HepG2 (cell line): ENCODE results near the gene CHPF. TPM values are rescaled to one million over a fixed set of nuclear protein-coding genes. Genes with fewer than 3 reads are reported as not detected.

Source experiments
- AFF4 ChIP-seq: sonication (generic); formaldehyde crosslinking; IDR thresholded peaks from 2 replicates; pipeline ENCODE4 v1.4.0; 2020; ENCODE audit warnings: missing genetic modification reagents
- EED ChIP-seq: sonication (generic); formaldehyde crosslinking; IDR thresholded peaks from 2 replicates; pipeline ENCODE4 v1.5.0; 2020; ENCODE audit warnings: mild to moderate bottlenecking, missing genetic modification reagents
- FLYWCH1 ChIP-seq: sonication (generic); formaldehyde crosslinking; IDR thresholded peaks from 2 replicates; pipeline ENCODE4 v1.8.1; 2023; ENCODE audit warnings: mild to moderate bottlenecking, missing genetic modification reagents
- HOXA7 ChIP-seq: sonication (generic); formaldehyde crosslinking; IDR thresholded peaks from 2 replicates; pipeline ENCODE4 v1.8.1; 2022; ENCODE audit warnings: mild to moderate bottlenecking, missing genetic modification reagents, moderate library complexity
- KDM4B ChIP-seq: sonication (generic); formaldehyde crosslinking; IDR thresholded peaks from 2 replicates; pipeline ENCODE4 v1.4.0; 2020; ENCODE audit warnings: missing genetic modification reagents
- MBD4 ChIP-seq: IDR thresholded peaks from 2 replicates; pipeline ENCODE4 v1.6.1; 2012; ENCODE audit warnings: low read length, inconsistent platforms, borderline replicate concordance
- MED1 ChIP-seq: sonication (generic); formaldehyde crosslinking; IDR thresholded peaks from 2 replicates; pipeline ENCODE4 v1.4.0; 2020; ENCODE audit warnings: missing genetic modification reagents
- MTA3 ChIP-seq: sonication (generic); formaldehyde crosslinking; IDR thresholded peaks from 2 replicates; pipeline ENCODE4 v1.4.0; 2020; ENCODE audit warnings: missing genetic modification reagents
- MXD4 ChIP-seq: IDR thresholded peaks from 2 replicates; pipeline ENCODE4 v1.6.1; 2016; ENCODE audit warnings: mild to moderate bottlenecking, missing biosample characterization, missing genetic modification reagents
- NR2C2 ChIP-seq: sonication (generic); formaldehyde crosslinking; IDR thresholded peaks from 2 replicates; pipeline ENCODE4 v1.4.0; 2020; ENCODE audit warnings: missing genetic modification reagents, mild to moderate bottlenecking, moderate library complexity, borderline replicate concordance
- TBX2 ChIP-seq: sonication (generic); formaldehyde crosslinking; IDR thresholded peaks from 2 replicates; pipeline ENCODE4 v1.5.0; 2020; ENCODE audit warnings: missing genetic modification reagents, mild to moderate bottlenecking, borderline replicate concordance
- TERF1 ChIP-seq: sonication (generic); formaldehyde crosslinking; IDR thresholded peaks from 2 replicates; pipeline ENCODE4 v1.8.0; 2022; ENCODE audit warnings: mild to moderate bottlenecking, missing genetic modification reagents, moderate library complexity
- ZBTB20 ChIP-seq: sonication (generic); formaldehyde crosslinking; IDR thresholded peaks from 2 replicates; pipeline ENCODE4 v1.8.1; 2023; ENCODE audit warnings: missing genetic modification reagents, low read depth, mild to moderate bottlenecking, borderline replicate concordance
- ZBTB44 ChIP-seq: sonication (generic); formaldehyde crosslinking; IDR thresholded peaks from 2 replicates; pipeline ENCODE4 v1.4.0; 2020; ENCODE audit warnings: missing genetic modification reagents
- ZNF121 ChIP-seq: sonication (generic); formaldehyde crosslinking; IDR thresholded peaks from 2 replicates; pipeline ENCODE4 v1.5.0; 2020; ENCODE audit warnings: mild to moderate bottlenecking, missing genetic modification reagents
- ZNF232 ChIP-seq: sonication (generic); formaldehyde crosslinking; IDR thresholded peaks from 2 replicates; pipeline ENCODE4 v1.4.0; 2020; ENCODE audit warnings: missing genetic modification reagents, borderline replicate concordance
- ZNF251 ChIP-seq: sonication (generic); formaldehyde crosslinking; IDR thresholded peaks from 2 replicates; pipeline ENCODE4 v1.9.0; 2021; ENCODE audit warnings: mild to moderate bottlenecking, missing genetic modification reagents
- ZNF326 ChIP-seq: sonication (generic); formaldehyde crosslinking; IDR thresholded peaks from 2 replicates; pipeline ENCODE4 v1.4.0; 2020; ENCODE audit warnings: missing genetic modification reagents, borderline replicate concordance
- ZNF530 ChIP-seq: sonication (generic); formaldehyde crosslinking; IDR thresholded peaks from 2 replicates; pipeline ENCODE4 v1.5.0; 2020; ENCODE audit warnings: low read depth, mild to moderate bottlenecking, missing genetic modification reagents
- ZNF839 ChIP-seq: sonication (generic); formaldehyde crosslinking; IDR thresholded peaks from 2 replicates; pipeline ENCODE4 v1.4.0; 2020; ENCODE audit warnings: missing genetic modification reagents, mild to moderate bottlenecking, borderline replicate concordance
- ZZZ3 ChIP-seq: sonication (generic); formaldehyde crosslinking; IDR thresholded peaks from 2 replicates; pipeline ENCODE4 v1.4.0; 2020; ENCODE audit warnings: missing genetic modification reagents, mild to moderate bottlenecking, borderline replicate concordance
- polyA plus RNA-seq, 8 experiments: library from polyadenylated mRNA; depleted of rRNA in 3 of 8; stranded (reverse) in 7 of 8; unstranded in 1 of 8; fragments of >200 nt; fragmentation: Illumina TruSeq in 4 of 8; extraction: Trizol in 4 of 8; gene quantifications; 2 replicates each; pipeline versions ENCODE4 v1.2.1 to v1.2.3, GENCODE V29; 2011 to 2016; ENCODE audit warnings: low read depth in 4 of 8, missing spikeins in 1 of 8, mixed read lengths in 1 of 8; ENCODE audit not compliant: insufficient read depth in 1 of 8
- total RNA-seq, 5 experiments: library from RNA; depleted of rRNA; stranded (reverse); fragments of >200 nt; fragmentation: Illumina TruSeq; extraction: Trizol; gene quantifications; 2 replicates each; pipeline ENCODE4 v1.2.3, GENCODE V29; 2016; ENCODE audit warnings: low read depth in 1 of 5
- TF ChIP-seq, protein P1 (sequence below): sonication (generic); formaldehyde crosslinking; IDR thresholded peaks from 2 replicates; pipeline ENCODE4 v1.8.0; 2022; ENCODE audit warnings: missing genetic modification reagents, low read depth, mild to moderate bottlenecking, borderline replicate concordance

The CHPF gene
- total and polyA plus RNA-seq, 2 of the 13 experiments (the other 11 are each of a cell fraction or from before 2014, with no cell fraction given): 79.6 to 111 TPM

- TF ChIP-seq, protein P1, sequence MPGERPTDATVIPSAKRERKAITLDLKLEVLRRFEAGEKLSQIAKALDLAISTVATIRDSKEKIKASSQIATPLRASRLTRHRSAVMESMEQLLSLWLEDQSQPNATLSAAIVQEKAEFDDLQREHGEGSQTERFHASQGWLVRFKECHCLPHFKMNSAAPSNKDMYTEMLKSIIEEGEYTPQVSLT: no peak
- TF ChIP-seq ZBTB20 (CRISPR knock-in tag): no peak
- no peak for TF ChIP-seq ZNF121
- TF ChIP-seq MXD4 (CRISPR knock-in tag): peak; percentile 45; the same call in 1 of the 2 replicates
- no peak for TF ChIP-seq ZBTB44 (CRISPR knock-in tag)
- TF ChIP-seq ZNF839: peak; percentile 17; the same call in 1 of the 2 replicates
- 0 out of 2 replicates have a peak, but pooled peaks have one; percentile 34 for TF ChIP-seq AFF4 (CRISPR knock-in tag)
- TF ChIP-seq HOXA7 (CRISPR knock-in tag): no peak
- TF ChIP-seq ZNF232 (CRISPR knock-in tag): no peak
- TF ChIP-seq ZNF530 (CRISPR knock-in tag): no peak
- TF ChIP-seq ZNF251 (CRISPR knock-in tag): no peak
- peak; percentile 30; the same call in 1 of the 2 replicates for TF ChIP-seq TERF1 (CRISPR knock-in tag)
- TF ChIP-seq KDM4B: no peak
- TF ChIP-seq MTA3 (CRISPR knock-in tag): no peak
- TF ChIP-seq ZZZ3: no peak
- no peak for TF ChIP-seq MBD4
- TF ChIP-seq TBX2 (CRISPR knock-in tag): peak; percentile 10; the same call in 1 of the 2 replicates
- peak; percentile 44; the same call in 1 of the 2 replicates for TF ChIP-seq MED1
- 0 out of 2 replicates have a peak, but pooled peaks have one; percentile 16 for TF ChIP-seq EED (CRISPR knock-in tag)
- no peak for TF ChIP-seq NR2C2
- no peak for TF ChIP-seq FLYWCH1 (CRISPR knock-in tag)
- TF ChIP-seq ZNF326: no peak
Observed at GRCh38 chr2:219570194-219570923, 26.8 kb upstream of the CHPF start (continued).
